Hindlimb muscle (tissue), 1 donor: Measurements from ENCODE around the gene FLNB. TPM values are rescaled to one million over a fixed set of nuclear protein-coding genes. Genes with fewer than 3 reads are reported as not detected.

Experiments
- DNase-seq: peaks from one replicate; pipeline ENCODE4 v3.0.0-alpha.2; 2013
- polyA plus RNA-seq: library from polyadenylated mRNA; unstranded; fragments of 120-200 nt; gene quantifications from one replicate; pipeline ENCODE4 v1.2.1, GENCODE V29; 2013; ENCODE audit not compliant: insufficient read length

The FLNB gene
- polyA plus RNA-seq: 51.9 TPM

- peak; percentile 77 for DNase-seq
Measured at GRCh38 chr3:58008141-58009025, at the start of gene FLNB. Gene FLNB (plus strand): TSS chr3:58008422. CDS start chr3:58008565, 143 bp downstream.

GRCh38 chr3:57958642-57959422 is 49.4 kb upstream of the FLNB start:
- no peak for DNase-seq

DNA sequence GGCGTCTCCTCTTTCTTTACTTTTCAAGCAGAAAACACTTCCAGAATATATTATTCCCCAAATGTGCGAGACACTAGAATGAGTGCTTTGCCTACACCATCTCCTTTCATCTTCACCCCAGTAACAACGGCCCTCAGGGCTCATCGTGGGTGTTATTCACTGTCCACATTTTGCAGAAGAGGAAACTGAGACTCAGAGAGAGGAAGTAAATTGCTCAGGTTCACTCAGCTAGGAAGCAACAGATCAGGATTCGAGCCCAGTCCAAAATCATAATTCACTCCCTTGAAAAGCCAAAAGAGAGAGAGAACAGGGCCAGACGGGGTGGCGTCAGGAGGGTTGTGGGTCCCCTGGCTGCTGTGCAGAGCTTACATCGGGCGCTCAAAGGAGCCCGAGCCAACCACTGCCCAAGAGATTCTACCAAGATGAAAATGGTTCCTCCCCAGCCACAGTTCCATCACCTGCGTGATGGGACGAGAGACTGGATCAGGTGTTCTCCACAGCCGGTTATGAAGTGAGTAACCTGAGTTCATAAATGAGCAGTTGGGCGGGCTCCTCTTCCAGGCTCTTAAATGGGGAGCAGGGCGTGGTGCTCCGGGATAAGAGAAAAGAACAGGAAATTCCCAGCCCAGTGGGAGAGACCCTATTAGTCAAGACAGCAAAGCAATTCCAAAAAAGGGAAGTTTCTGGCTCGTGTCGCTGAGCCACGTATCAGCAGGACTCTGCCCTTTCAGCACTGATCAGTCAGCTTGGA is 48.6 kb upstream of the FLNB start:
- peak; percentile 68 for DNase-seq

DNA sequence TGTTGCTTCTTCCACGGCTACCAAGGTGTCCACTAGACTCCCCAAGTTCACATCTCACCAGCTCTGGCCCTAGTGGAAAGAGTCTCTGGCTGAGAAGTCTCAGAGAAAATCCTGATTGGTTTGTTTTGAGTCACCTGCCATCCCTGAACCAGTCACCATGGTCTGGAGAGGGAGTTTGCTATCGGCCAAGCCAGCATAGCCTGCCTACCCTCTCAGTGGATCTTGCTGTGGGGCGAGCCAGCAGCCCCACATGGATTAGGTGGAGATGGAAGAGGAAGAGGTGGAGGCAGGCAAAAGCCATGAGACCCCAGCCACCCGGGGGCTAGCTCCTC is 48.1 kb upstream of the FLNB start:
- DNase-seq: no peak

GRCh38 chr3:57961177-57961827 is 46.9 kb upstream of the FLNB start:
- no peak for DNase-seq

DNA sequence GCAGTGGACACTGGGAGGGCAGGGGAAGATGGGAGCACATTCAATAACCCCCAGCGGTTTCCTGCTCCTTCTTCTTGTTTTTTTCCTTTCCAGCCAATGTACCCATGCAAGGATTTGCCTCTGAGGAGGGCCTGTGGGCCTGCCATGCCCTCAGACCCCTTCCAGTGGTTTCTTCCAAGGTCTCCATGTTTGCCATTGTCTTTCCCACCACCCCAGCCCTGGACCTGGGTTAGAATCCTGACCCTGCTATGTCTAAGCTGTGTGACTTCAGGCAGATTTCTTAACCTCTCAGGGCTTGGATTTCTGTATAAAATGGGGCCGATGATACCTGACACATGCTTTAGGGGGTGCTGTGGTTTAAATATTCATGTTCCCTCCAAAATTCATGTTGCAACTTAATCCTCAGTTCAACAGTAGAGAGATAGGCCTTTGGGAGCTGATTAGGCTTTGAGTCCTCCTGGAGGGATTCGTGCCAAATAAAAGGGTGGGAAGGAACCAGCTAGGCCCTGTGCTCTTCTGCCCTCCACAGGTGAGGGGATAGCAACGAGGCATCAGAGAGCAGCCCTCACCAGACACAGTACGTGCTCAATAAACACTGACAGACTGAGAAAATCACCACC is 46.3 kb upstream of the FLNB start:
- DNase-seq: no peak

DNA sequence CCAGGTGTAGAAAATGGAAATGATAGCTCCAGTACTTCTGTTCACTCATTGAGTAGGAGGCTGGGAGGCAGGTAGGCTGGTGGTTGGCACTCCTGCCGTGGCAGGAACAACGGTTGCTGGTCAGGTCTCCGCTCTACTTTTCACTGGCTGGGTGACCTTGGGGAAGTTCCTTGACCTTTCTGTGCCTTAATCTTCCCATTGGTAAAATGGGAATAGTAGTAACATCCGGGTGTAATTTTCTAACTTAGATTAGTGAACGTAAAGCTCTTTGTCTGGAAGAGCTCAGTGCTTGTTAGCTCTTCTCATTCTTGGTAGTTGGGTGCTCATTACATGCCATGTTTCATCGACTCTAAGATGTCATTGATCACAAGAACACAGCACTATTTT is 45.8 kb upstream of the FLNB start:
- no peak for DNase-seq

DNA sequence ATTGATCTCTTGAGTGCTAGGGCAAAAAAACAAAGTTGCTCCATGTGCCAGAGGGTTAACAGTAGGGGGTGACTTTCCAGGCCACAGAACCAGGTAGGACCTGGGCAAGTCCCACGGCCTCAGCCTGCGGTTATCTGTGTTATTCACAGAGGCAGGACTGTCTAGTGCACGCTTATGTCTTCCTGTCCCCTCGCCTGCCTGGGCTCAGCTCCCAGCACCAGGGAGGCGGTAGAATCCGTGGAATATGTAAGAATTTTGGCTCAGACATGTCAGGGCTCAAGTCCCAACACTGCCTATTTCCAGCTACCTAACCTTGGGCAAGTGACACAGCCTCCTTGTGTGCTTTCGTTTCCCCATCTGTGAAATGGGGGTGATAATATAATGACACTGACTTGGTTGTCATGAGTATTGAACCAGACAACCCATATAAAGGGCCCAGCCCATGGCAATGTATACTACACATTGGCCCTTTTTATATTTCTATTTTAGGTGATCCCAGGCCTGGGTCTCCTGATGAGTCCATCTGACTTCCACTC is 44.3 kb upstream of the FLNB start:
- DNase-seq: no peak

DNA sequence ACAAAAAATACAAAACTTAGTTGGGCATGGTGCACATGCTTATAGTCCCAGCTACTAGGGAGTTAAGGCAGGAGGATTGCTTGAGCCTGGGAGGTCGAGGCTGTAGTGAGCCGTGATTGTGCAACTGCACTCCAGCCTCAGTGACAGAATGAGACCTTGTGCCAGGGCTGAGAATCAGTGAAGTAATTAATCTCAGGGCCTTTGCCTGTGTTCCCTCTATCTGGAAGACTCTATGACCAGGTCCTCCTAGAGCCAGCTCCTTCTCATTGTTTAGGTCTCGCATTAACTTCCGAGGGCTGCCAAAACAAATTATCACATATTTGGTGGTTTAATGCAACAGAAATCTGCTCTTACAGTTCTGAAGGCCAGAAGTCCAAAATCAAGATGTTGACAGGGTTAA is 41.4 kb upstream of the FLNB start:
- no peak for DNase-seq

DNA sequence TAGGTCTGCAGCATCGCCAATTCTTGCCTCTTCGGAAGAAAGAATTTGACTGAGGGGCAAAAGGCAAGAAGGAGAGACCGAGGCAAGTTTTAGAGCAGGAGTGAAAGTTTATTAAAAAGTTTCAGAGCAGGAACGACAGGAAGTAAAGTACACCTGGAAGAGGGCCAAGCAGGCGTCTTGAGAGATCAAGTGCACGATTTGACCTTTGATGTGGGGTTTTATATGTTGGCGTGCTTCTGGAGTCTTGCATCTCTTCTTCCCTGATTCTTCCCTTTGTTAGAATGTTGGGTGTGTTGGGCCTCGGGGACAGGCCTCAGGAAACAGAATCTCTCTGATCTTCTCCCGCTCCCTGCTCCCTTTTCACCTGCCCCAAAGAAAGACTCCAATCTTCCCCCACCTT is 40.6 kb upstream of the FLNB start:
- DNase-seq: no peak

GRCh38 chr3:57968501-57968900 is 39.7 kb upstream of the FLNB start:
- DNase-seq: no peak

GRCh38 chr3:57971975-57972374 is 36.2 kb upstream of the FLNB start:
- DNase-seq: no peak

DNA sequence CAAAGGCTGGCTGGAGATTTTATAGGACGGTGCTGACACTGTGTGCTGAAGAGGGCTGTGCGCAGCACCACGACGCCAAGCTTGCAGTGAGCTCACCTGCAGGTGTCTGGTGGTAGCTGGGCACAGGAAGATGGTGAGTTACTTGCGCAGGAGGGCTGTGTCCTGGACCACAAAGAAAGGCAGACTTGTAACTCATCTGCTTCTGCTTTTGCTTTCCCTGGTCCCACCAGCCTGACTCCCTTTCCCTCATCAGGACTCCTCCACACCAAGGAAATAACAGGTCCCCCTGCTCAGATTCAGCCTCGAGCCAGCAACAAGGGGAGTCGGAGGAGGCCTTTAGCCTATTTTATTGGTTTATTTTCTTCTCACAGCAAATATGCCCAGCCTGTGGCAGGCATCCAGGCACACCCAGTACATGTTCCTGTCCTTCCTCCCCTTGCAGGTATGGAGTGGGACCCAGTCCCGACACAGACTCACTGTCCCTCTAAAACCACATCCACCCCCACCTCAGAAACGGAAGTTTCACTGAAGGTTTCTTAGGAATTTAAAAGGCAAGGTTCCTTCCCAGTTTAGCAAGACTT is 35.6 kb upstream of the FLNB start:
- no peak for DNase-seq

DNA sequence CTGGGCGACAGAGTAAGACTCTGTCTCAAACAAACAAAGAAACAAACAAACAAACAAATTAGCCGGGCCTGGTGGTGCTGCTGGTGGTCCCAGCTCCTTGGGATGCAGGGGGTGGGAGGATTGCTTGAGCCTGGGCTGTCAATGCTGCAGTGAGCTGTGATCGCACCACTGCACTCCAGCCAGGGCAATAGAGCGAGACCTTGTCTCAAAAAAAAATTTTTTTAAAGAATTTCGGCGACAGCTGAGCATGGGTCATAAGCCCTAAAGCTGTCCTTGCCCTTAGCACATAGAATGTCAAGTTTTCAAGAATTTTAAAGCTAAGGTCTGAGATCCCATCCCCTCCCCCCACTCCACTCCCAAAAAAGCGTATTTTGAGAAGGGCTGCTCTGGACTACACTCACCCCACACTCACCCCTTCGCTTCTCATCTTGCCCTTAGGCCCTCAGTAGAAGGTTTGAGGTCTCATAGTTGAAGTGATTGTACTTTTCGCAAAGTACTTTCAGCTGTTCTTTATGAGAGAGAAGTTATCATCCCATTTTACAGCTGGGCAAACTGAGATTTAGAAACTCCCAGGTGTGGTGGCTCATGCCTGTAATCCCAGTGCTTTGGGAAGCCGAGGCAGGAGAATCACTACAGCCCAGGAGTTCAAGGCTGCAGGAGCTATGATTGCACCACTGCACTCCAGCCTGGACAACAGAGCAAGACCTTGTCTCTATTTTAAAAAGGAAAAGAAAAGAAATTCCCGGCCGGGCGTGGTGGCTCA is 34.3 kb upstream of the FLNB start:
- DNase-seq: no peak

DNA sequence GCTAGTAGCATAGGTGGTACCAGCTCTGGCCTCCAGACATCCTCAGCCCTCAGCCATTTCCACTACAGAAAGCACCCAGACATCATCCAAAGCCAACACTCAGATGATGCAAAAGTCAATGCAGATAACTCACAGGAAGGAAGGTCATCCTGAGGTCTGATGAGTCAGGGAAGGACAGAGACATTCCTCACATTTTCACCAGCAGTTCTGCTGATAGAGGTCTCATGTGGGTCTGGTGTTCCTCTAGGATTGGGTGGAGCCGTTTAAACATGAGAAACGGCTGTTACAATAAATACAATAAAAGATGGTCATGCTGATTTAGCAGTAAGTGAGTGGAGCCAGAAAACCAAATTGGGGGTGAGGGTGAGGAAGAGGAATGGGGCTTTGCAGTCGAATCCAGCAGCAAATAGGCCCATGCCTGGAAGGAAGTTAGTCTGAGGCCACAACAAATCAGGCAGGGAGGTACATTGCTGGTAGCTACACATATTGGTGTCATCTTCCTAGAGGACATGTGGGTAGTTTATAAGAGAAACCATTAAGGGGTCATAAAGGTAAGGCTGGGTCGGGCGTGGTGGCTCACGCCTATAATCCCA is 33.3 kb upstream of the FLNB start:
- DNase-seq: no peak

GRCh38 chr3:57977818-57978235 is 30.4 kb upstream of the FLNB start:
- no peak for DNase-seq

- no peak for DNase-seq
Measured at GRCh38 chr3:57978316-57978715, 29.9 kb upstream of the FLNB start.

GRCh38 chr3:57980416-57980815 is 27.8 kb upstream of the FLNB start:
- no peak for DNase-seq

GRCh38 chr3:57981483-57982087 is 26.6 kb upstream of the FLNB start:
- DNase-seq: no peak
